Dedifferentiated amniotic fluid mesenchymal stem cell (primary cell): Measurements from ENCODE around the gene TLR4.

ENCODE experiments used
- DNase-seq: peaks from one replicate; pipeline ENCODE4 v3.0.0-alpha.2; 2016; ENCODE audit errors: extremely low spot score

TLR4 gene

DNA sequence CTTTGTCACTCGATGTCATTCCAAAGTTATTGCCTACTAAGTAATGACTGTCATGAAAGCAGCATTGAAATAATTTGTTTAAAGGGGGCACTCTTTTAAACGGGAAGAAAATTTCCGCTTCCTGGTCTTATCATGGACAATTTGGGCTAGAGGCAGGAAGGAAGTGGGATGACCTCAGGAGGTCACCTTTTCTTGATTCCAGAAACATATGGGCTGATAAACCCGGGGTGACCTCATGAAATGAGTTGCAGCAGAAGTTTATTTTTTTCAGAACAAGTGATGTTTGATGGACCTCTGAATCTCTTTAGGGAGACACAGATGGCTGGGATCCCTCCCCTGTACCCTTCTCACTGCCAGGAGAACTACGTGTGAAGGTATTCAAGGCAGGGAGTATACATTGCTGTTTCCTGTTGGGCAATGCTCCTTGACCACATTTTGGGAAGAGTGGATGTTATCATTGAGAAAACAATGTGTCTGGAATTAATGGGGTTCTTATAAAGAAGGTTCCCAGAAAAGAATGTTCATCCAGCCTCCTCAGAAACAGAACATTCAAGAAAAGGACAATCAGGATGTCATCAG lies 11.3 kb downstream of the TLR4 start:
- DNase-seq = no peak

DNA sequence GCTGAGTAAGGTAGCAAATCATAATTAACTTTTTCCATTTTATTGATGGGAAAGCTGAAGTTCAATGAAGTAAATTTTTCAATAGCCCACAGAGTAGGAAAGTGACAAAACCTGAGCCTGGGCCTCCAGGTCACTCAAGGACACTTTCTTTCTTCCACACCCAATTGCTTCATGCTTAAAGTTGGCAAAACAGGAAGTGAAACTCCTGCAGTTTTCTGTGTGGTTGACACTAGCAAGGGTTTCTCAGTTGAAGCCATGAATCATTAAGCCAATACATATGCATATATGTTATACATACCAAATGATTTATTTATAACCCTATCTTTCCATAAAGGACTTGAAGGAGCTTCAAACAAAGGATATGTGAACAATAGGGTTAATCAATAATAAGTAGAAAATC lies 13.9 kb downstream of the TLR4 start:
- DNase-seq = peak; percentile 59

DNA sequence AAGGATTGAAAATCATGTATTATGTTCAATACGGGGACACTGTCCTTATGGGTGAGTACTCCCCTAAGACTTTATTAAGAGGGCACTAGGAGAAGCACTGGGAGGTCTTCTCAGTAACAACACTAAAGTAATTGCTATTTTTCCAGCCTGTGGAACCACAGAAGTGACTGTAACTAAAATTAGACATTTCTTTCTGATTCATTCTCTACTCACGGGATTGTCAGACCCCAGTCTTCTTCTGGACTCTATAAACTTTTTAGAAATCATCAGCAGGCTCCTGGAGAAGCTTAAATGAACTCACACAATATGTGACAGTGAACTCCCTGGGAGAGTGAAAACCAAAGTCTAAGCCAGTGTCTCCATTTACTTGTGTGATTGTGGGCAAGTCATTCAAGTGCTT lies 14.5 kb downstream of the TLR4 start:
- DNase-seq = no peak

DNA sequence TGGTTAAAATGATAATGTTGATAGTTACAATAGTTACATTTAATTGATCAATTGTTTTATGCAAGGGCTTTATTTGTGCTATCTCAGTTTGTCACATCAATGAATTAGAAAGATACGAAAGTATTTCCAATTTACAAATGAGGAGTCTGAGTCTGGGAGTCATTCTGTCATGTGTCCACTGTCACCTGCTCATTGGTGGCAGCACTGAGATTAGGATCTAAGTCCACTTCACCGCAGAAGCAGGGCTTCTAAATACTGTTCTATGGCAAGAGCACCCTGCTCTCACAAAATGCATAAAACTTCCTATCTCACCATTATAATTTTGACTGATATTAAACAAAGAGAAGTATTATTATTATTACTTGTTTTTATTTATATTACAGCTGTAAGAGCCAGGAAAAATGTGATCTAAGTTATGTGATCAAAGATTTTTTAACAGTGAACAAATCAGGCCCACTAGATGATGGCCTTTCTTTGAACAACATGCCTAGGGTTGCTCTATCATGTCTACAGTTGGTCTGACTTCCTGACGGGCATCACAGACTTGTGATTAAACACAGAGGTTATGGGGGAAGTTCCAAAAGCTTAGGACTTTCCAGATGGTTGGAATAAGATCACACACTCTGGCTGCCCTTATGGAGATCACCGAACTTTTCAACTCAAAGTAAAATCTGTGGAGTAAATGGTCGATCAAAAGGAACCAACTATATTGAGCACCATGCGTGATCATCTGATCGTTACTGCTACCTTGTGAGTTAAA lies 15.1 kb downstream of the TLR4 start:
- no peak for DNase-seq

DNA sequence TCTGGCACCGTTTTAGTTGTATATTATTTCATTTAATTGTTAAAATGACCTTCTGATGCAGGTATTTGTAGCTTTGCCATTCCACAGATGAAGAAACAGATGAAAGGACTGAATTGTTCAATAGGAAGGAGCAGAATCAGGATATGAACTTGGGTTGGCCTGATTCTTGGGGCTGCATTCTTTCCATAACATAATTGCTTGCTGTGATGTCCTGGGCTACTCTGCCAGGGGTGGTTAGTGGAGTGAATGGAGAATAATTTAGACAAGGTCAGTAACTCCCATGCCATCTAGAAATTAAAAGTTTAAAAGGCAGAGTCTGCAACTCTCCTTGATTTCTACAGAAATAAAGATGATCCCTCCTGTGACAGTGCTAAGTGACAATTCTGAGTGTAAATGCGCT lies 15.9 kb downstream of the TLR4 start:
- no peak for DNase-seq

DNA sequence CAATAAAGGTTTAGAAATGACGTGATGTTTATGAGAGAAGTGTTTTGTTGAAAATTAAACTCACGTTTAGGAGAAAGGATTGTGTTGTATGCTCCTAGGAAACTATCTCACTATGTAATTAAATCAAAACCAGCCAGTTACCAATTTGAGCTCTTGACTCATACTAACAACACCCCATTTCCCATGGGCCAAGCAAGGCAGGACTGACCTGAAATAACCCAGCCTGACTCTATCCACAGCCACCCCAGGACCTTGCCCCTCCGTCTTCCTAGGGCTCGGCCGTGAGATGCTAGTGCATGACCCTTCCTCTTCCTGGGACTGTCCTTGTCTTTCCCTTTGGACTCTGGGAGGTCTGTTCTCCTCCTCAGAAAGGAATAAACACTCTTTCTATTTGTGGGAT lies 16.4 kb downstream of the TLR4 start:
- DNase-seq = no peak

DNA sequence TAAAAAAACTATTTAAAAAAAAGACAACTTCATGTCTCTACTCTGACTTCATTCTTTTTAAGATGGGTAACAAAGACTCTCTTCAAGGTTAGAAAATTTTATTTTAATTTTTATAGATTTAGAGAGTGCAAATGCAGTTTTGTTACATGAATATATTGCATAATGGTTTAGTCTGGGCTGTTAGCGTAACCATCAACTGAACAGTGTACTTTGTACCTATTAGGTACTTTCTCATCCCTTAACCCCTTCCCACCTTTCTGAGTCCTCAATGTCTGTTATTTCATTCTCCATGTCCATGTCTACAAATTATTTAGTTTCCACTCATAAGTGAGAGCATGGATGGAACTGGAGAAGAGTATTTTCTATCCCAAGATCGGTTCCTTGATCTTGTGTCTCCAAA lies 16.8 kb downstream of the TLR4 start:
- DNase-seq = no peak

DNA sequence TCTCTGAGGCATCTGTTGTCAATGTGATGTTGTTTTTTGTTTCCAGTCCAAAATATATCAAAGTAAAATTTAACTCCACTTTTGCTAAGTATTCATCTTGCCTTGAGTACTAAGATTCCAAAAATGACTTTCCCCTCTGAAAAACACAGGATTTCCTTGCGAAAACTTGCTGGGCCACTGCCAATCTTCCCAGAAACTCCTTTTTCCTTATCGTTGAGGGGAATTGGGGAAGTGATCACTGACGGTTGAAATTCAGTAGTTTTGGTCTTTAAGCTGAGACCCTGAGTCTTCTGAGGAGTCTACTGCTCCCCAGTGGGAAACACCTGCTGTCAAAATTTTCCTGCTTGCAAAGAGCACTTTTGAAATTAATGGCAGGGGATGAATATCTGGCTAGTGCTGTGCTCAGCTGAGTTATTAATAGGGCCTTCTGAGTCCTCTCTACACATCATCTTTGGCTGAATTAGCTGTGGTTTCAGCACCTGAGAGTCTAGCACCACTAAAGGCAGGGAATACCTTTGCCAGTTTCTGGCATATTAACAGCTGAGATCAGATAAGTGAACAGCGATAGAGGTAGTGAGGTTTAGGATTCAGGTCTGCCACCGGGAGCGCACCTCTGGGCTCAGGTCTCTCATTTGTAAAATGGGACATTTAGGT lies 18.0 kb downstream of the TLR4 start:
- DNase-seq = no peak

DNA sequence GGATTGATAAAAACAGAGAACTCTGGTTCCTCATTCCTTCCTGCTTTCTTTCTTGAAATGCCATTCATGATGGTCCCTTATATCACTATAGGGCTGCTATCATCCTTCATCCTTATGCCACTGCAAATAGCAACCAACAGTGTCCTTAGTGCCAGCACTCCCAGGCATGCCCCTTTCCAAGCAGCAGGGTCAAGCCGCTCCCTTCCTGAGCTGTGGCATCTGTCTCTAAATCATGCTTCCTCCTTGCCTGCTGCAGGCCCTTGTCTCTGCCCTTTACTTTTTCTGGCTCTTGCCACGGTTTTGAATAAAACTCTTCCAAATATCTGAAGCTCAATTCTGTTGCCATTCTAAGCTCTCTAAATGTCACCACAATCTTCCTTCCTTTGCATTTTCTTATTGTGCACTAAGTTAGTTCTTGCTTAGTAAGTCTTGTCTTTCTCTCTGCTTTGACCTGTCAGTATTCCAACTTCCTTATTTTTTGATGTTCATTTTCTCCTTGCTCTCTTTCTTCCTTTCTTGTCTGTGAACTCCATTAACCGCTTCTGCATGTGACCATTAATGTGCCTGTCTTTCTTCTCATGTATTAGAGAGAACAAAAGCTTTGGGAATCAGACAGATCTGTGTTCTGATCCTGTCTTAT lies 19.9 kb downstream of the TLR4 start:
- no peak for DNase-seq

DNA sequence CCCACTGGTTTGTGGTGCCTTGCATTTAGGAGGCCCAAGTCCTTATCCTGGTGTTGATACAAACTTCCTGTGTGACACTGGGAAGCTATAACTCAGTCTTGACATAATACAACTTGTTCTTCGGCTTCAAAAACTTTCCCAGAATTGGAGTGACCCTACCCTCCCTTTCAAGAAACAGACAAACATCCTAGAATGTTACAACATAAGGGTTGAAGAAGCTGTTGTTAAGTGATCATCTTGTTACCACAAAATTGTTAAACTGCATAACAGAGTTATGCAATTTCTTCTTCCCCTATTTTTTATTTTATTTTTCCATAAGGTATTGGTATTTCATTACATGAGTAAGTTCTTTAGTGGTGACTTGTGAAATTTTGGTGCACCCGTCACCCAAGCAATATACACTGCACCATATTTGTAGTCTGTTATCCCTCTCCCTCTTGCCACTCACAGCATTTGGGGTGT lies 21.3 kb downstream of the TLR4 start:
- DNase-seq = no peak

DNA sequence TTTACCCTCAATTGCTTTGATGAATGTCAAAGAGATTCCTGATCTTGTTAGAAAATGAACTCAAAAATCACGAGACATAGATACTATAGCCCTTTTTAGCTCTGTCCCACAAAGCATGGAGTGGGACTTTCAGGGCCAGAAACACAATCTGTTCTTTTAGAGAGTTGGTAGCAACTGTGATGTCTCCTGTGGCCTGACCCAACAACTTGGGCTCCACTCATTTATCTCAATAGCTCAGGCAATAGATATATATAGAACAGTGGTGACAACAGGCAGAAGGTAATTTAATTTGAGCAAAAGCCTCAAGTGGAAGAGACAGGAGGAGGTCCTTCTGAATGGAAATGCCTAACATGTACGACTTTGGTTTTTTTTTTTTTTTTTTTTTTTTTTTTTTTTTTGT lies 25.2 kb downstream of the TLR4 start:
- DNase-seq = no peak

DNA sequence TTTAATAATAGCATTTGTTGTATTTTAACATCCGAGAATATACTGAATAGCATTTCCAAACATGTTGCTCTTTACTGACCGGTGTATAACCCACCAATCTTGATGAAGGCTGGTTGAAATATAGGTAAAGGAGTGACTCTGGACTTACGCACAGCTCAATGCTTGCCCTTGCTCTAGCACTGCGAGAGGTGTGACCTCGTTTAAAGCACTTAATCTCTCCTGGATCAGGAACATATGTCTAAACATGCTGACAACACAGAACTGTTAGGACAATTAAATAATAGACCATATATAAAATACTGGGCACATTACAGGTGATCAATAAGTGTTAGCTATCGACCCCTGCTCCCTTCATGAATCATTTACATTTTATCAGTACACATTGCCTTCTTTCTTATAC lies 28.3 kb downstream of the TLR4 start:
- no peak for DNase-seq

DNA sequence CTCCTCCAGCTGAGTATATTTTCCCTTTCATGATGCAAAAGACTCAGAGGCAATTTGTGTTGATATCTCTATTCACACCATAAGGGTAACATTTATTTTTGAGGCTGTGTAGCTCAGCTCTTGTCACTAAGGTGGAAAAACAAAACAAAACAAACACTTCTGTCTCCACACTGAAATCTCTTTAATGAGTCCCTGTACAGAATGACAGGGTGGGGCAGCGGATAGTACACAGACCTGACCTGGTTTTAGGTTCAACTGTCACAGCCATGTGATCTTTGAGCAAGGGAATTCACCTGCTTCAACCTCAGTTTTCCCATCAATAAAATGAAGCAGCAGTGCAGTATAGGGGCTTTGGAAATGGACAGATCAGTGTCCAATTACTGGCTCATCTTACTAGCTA lies 29.3 kb downstream of the TLR4 start:
- no peak for DNase-seq

DNA sequence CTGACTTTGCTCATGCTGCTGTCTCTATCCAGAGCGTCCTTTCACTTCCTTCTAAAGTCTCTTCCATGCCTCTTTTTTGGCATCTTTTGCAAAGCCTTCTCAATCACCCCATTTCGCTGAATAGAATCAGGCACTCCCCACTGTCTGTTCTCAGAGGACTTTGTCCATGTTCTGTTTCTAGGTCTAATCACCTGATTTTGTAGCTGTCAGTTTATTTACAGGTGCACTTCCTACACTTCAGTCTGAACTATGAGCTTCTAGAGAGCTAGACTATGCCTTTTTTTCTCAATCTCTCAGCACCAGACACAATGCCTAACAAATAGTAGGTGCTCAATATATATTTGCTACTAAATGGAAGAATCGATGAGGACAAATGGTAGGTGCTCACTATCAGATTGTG lies 29.9 kb downstream of the TLR4 start:
- DNase-seq = no peak

DNA sequence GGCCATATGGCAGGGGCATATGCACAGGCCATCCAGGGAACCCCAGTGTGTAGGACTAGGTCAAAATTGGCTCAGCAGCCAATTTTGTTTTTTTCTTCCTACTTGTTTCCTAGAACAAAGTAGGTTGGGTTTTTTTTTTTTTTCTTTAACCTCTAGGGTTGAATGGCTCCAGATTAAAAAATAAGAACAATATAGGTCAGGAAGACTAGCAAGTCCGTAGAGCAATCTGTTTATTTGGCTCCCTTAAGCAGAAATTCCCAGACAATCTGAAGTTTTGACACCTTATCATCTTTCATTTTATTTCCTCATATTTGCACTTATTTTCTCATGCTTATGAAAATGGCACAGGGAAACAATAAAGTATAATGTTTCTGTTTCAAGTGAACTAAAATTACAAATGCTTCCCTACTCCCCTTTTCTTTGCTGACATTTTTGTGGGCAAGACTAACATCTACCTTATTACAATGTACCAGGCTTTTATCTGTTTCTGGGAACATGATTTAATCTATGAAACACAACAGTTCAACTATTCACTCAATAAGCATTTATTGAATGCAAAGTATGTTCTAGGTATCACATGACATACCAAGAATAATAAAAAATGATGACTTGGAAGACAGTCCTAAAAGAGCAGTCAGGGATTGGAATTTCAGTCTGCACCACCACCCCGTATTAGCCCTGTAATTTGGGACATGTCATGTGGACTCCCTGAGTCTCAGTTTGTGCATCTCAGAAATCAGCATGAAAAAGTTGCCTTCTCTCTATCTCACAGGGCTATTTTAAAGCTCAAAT lies 30.5 kb downstream of the TLR4 start:
- peak; percentile 34 for DNase-seq

DNA sequence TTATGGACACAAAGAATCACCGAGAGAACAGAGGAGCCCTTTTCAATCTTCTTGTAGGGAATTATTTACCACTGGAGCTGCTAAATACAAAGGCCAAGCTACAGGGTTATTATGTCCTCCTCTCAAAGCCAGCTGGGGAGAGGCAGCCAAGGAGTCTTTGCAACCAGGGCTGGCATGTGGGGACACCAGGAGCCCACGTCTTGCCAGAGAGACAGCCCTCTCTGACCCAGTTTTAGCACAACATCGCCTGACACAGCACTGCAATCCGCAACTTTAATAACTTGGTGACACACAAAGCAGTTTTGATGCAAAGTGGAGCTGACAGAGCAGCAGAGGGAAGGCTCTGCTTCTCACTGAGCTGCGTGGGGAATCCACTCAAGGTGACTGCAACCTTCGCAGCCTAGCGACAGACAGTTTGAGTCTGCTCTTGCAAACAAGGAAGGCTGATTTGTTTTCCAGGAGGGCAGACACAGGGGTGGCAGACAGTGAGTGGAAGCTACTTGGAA lies 33.6 kb downstream of the TLR4 start:
- DNase-seq = no peak

DNA sequence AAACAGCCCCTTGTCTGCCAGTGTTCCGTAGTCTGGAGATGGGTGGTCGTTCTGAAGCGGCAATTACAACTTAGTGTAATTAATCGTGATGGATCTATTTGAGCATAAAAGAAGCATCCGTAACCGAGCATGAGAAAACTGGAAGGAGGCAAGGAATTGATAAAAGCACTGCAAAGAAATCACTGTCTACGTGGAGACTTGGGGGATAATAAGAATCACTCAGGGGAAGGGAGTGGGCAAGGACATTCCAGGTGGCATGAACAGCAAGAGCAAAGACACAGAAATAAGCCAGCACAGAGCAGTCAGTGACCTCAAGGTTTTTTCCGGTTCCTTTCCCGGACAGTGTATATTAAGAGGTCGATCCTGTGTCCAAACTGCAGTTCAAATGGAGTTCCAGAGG lies 35.0 kb downstream of the TLR4 start:
- DNase-seq = no peak

DNA sequence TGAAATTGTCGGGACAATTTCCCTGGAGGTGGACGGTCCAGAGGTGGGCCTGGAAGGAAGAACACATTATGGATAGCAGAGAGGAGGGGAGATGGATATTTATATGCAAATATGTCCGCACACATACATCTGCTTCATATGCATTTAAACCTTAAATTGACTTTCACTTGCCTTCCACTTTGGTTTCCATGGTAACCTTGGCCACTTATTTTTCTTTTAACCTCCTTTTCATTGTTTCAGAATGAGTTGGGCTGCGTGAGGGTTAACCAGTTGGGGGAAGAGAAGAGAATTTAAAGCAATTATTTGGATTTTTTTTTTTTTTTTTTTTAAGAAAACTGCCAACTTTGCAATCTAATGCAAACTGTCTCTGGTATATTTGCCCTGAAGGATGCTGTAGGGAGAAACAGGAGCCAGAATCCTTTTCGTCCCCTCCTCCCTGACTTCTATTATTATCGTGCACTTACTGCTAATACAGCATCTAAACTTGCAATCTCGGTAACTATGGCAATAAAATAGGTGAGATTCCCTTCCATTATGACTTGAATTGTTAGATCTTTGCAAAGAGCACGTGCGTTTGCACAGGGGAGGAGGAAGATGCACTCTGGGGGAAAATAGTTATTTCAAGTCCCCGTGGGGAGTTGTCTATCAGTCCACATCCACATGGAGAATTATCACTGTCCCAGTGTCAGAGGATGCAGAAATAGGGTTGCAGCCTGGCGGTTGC lies 35.6 kb downstream of the TLR4 start:
- no peak for DNase-seq

DNA sequence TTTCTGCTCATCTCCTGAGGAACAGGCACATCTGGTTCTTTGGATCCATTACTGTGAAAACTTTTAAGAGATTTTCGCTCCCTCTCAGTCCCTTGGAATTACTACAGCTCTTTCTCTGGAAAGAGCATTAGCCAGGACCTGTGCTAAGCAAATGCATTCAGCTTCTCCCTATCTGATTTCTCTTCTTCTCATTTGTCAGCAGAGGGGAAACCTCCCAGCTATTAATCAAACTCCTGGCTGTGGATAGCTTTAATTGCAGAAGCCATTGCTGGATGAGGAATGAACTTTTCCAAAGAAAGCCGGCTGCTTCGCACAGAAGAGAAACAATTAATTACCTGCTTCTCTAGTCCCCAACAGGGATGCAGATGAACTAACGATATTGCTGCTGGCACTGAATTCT lies 37.9 kb downstream of the TLR4 start:
- DNase-seq = no peak

DNA sequence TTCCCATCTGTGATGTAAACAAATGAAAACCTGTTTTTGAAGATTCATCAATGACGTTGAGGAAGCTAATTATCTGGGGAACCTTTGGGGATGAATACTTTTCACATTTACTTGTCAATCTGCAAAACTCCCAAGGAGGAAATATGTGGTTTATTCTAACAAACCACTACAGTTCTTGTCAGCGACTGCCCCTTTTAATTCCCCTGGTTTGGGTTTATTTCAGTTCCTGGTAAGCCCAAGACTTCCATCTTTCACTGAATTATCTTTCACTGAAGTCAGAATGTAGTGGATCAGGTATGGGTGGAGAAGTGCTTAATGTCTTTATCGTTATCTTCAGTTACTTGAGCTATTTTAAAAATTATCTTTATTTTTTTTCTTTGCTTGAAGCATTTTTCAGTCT lies 40.2 kb downstream of the TLR4 start:
- DNase-seq = no peak

DNA sequence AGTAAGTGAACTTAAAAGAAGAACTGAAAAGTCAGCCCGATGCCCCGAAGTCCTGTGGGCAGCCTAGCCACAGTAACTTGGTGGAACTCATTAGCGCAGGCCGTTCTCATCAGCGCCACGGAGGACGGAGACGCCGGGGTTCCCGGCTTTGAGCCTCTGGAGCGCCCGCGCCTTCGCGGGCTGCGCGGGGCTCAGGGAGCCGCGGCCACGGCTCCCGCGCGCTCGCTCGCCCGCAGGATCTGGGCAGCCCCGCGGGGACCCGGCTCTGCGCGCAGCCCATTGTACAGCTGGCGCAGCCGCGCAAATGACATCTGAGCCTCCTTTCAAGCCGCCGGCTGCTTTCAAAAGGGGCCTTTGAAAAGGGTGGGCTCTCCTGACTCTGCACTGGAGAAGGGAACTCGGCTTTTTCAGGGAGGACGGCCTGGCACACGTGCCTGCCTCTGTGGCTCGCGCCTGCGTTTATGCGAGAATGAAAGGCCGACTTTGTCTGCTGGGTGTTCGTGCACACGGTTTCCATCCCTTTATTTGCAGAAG lies 40.7 kb downstream of the TLR4 start:
- no peak for DNase-seq
